ENCODE data around the gene CIAO1. TPM values are rescaled to one million over a fixed set of nuclear protein-coding genes. Genes with fewer than 3 reads are reported as not detected.

Gene CIAO1
- total and polyA plus RNA-seq, 2 donors (not counting 1 experiment from before 2014, with no cell fraction given) = 57.4 to 101 TPM

DNA sequence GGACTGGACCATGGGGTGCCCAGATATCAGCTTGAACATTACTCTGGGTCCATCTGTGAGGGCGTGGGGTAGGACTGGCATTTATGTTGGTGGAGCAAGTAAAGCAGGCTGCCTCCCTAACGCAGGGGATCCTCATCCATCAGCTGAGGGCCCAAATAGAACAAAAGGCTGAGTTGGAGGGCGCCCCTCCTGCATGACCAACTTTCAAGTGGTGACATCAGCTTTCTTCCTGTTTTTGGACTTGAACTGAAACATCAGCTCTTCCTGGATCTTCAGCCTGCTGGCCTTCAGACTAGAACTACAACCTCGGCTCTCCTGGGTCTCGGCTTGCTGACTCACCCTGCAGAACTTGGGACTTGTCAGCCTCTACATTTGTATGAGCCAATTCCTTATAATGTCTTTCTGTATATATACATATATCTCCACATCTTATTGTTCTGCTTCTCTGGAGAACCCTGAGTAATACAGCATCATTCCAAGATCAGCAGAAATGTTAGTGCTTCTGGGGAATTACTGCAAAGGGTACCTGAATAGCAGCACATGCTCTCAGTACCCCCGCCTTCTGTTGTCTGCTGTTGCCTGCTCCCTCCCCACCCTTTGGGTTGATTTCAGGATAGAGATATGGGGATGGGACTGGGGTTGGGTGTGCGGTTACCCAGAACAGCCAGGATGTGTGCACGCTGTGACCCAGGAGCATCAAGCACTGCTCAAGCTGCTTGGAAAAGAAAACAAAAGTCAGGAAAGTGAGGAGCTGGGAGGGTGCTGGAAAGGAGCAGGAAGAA, 20.2 kb upstream of the CIAO1 start:
- DNase-seq (ENCODE audit: low read depth in 2 of 2) = peak; percentile 39 to 68
- H2AFZ ChIP-seq (ENCODE audit: low read length) = no peak overlapping the region
- no peaks in the 10 kb centered on the region for H3K9me3 ChIP-seq (ENCODE audit: control insufficient read depth, insufficient read depth, low read depth, low read length)
- peaks cover 9% of the 10 kb centered on the region for H3K4me1 ChIP-seq (ENCODE audit: control insufficient read depth, extremely low read depth, insufficient read depth, low read length)
- no peaks in the 10 kb centered on the region for H4K20me1 ChIP-seq (ENCODE audit: control insufficient read depth, extremely low read depth, insufficient read depth, low read length)
- TF ChIP-seq, protein P1, sequence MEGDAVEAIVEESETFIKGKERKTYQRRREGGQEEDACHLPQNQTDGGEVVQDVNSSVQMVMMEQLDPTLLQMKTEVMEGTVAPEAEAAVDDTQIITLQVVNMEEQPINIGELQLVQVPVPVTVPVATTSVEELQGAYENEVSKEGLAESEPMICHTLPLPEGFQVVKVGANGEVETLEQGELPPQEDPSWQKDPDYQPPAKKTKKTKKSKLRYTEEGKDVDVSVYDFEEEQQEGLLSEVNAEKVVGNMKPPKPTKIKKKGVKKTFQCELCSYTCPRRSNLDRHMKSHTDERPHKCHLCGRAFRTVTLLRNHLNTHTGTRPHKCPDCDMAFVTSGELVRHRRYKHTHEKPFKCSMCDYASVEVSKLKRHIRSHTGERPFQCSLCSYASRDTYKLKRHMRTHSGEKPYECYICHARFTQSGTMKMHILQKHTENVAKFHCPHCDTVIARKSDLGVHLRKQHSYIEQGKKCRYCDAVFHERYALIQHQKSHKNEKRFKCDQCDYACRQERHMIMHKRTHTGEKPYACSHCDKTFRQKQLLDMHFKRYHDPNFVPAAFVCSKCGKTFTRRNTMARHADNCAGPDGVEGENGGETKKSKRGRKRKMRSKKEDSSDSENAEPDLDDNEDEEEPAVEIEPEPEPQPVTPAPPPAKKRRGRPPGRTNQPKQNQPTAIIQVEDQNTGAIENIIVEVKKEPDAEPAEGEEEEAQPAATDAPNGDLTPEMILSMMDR (conservative IDR thresholded peaks at IDR 0.05 in 1 of 2, IDR thresholded peaks at IDR 0.05 in 1 of 2; ENCODE audit: low read depth in 1 of 2, low read length in 2 of 2) = no peak
- no peak for TF ChIP-seq EZH2 (IDR thresholded peaks at IDR 0.05; ENCODE audit: low read length, missing control alignments)
- no peak overlapping the region for H3K4me3 ChIP-seq (replicated peaks in 1 of 4; ENCODE audit: control extremely low read depth in 1 of 4, insufficient read depth in 1 of 4, low read depth in 3 of 4, low read length in 4 of 4)
- H3K9ac ChIP-seq (ENCODE audit: insufficient read depth, low read length) = no peak overlapping the region
- no peaks in the 10 kb centered on the region for H3K79me2 ChIP-seq (ENCODE audit: control insufficient read depth, insufficient read depth, low read length)
- no peak overlapping the region for H3K4me2 ChIP-seq (ENCODE audit: extremely low read depth, insufficient read depth, low read length)
- H3K27ac ChIP-seq (ENCODE audit: insufficient read depth, low read length) = no peak overlapping the region
- H3K36me3 ChIP-seq (ENCODE audit: control insufficient read depth, insufficient read depth, low read length) = peaks cover 2% of the 10 kb centered on the region
- H3K27me3 ChIP-seq (ENCODE audit: control insufficient read depth, insufficient read depth, low read length) = no peaks in the 10 kb centered on the region

DNA sequence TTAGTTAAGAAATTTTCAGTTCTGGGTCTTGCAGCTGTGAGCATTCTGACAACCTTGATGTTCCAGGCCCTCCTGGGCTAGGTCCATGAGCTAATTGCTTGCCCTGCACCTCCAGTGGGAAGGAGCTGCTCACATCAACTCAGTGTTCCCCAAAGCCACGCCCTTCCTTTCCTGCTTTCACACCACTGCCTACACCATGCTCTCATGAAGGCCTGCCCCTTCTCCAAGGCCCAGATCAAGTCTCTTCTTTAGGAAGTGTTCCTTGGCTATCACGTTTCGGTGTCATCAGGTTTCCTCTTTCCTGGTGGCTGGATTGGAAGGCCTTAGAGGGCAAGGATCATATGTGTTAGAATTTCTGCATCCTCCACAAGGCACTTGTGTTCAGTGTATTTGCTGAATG, 19.0 kb upstream of the CIAO1 start:
- H3K36me3 ChIP-seq (ENCODE audit: control insufficient read depth, insufficient read depth, low read length) = peaks cover 2% of the 10 kb centered on the region
- H3K4me1 ChIP-seq (ENCODE audit: control insufficient read depth, extremely low read depth, insufficient read depth, low read length) = peaks cover 15% of the 10 kb centered on the region
- no peak overlapping the region for H3K27ac ChIP-seq (ENCODE audit: insufficient read depth, low read length)
- DNase-seq (ENCODE audit: low read depth in 2 of 2) = no peak
- H4K20me1 ChIP-seq (ENCODE audit: control insufficient read depth, extremely low read depth, insufficient read depth, low read length) = no peaks in the 10 kb centered on the region
- H3K27me3 ChIP-seq (ENCODE audit: control insufficient read depth, insufficient read depth, low read length) = no peaks in the 10 kb centered on the region
- H3K9ac ChIP-seq (ENCODE audit: insufficient read depth, low read length) = no peak overlapping the region
- no peak overlapping the region for H2AFZ ChIP-seq (ENCODE audit: low read length)
- H3K4me3 ChIP-seq (replicated peaks in 1 of 4; ENCODE audit: control extremely low read depth in 1 of 4, insufficient read depth in 1 of 4, low read depth in 3 of 4, low read length in 4 of 4) = no peak overlapping the region
- no peaks in the 10 kb centered on the region for H3K9me3 ChIP-seq (ENCODE audit: control insufficient read depth, insufficient read depth, low read depth, low read length)
- TF ChIP-seq EZH2 (IDR thresholded peaks at IDR 0.05; ENCODE audit: low read length, missing control alignments) = no peak
- TF ChIP-seq, protein P1 (conservative IDR thresholded peaks at IDR 0.05 in 1 of 2, IDR thresholded peaks at IDR 0.05 in 1 of 2; ENCODE audit: low read depth in 1 of 2, low read length in 2 of 2) = no peak
- no peak overlapping the region for H3K4me2 ChIP-seq (ENCODE audit: extremely low read depth, insufficient read depth, low read length)
- H3K79me2 ChIP-seq (ENCODE audit: control insufficient read depth, insufficient read depth, low read length) = no peaks in the 10 kb centered on the region

DNA sequence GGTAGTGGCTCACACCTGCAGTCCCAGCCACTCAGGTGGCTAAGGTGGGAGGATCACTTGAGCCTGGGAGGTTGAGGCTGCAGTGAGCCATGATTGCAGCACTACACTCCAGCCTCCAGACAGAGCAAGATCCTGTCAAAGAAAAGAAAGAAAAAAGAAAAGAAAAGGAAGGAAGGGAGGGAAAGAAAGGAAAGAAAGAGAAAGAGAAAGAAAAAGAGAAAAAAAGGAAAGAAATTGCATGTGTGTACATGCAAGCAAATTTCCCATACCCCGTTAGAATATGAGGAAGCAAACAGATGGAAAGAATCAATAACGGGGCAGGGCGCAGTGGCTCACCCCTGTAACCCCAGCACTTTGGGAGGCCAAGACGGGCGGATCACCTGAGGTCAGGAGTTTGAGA, 18.1 kb upstream of the CIAO1 start:
- Histone ChIP-seq H3K27me3 (ENCODE audit: control insufficient read depth, insufficient read depth, low read length) (no peaks in the 10 kb centered on the region), H4K20me1 (ENCODE audit: control insufficient read depth, extremely low read depth, insufficient read depth, low read length) (no peaks in the 10 kb centered on the region), H3K4me3 (replicated peaks in 1 of 4; ENCODE audit: control extremely low read depth in 1 of 4, insufficient read depth in 1 of 4, low read depth in 3 of 4, low read length in 4 of 4) (no peak overlapping the region)

More for the DNA sequence above, 18.1 kb upstream of the CIAO1 start:
- Histone ChIP-seq H3K9me3 (ENCODE audit: control insufficient read depth, insufficient read depth, low read depth, low read length) (no peaks in the 10 kb centered on the region), H3K27ac (ENCODE audit: insufficient read depth, low read length) (no peak overlapping the region), H3K4me1 (ENCODE audit: control insufficient read depth, extremely low read depth, insufficient read depth, low read length) (peaks cover 18% of the 10 kb centered on the region), H3K79me2 (ENCODE audit: control insufficient read depth, insufficient read depth, low read length) (no peaks in the 10 kb centered on the region), H2AFZ (ENCODE audit: low read length) (no peak overlapping the region), H3K36me3 (ENCODE audit: control insufficient read depth, insufficient read depth, low read length) (peaks cover 2% of the 10 kb centered on the region), H3K4me2 (ENCODE audit: extremely low read depth, insufficient read depth, low read length) (no peak overlapping the region), H3K9ac (ENCODE audit: insufficient read depth, low read length) (no peak overlapping the region)
- DNase-seq (ENCODE audit: low read depth in 2 of 2) = no peak
- TF ChIP-seq EZH2 (IDR thresholded peaks at IDR 0.05; ENCODE audit: low read length, missing control alignments) = no peak
- TF ChIP-seq, protein P1 (conservative IDR thresholded peaks at IDR 0.05 in 1 of 2, IDR thresholded peaks at IDR 0.05 in 1 of 2; ENCODE audit: low read depth in 1 of 2, low read length in 2 of 2) = no peak
